Measurements from ENCODE around the gene CCT6B. TPM values are rescaled to one million over a fixed set of nuclear protein-coding genes. Genes with fewer than 3 reads are reported as not detected.
"Not testable (repeated sequence)": the region's sequence is repeated elsewhere in the genome, so short reads cannot be mapped to it uniquely, and the experiment has no call there.

CCT6B gene
- total RNA-seq, 1 donor from 2014 or later: 3.0 TPM

DNA sequence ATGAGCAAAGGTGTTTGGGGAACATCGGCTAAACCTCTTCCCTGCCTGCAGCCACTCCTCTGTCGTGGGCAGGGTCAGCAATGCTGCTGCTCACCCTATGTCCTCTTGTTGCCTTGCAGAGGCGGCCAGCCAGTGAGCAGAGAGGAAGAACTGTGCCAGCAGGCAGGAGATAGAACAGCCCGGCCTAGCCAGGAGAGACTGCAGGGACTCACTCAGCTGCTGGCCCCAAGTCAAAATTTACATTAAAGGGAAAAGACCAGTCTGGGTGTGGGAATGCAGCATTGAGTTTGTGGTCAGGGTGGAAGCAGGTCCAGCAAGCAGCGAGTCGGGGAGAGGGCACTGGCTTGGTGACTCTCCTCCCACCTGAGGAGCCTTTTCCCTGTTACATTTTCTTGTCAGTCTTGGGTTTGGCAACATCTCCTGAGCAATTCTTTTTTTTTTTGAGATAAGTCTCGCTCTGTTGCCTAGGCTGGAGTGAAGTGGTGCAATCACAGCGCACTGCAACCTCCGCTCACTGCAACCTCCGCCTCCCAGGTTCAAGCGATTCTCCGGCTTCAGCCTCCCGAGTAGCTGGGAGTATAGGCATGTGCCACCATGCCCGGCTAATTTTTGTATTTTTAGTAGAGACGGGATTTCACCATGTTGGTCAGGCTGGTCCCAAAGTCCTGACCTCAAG, 41.8 kb upstream of the CCT6B start:
- Mint-ChIP-seq H3K27me3 (ENCODE audit: low read depth) (no peaks in the 10 kb centered on the region), H3K9me3 (ENCODE audit: low read depth) (no peaks in the 10 kb centered on the region), H3K4me1 (ENCODE audit: low read depth) (peaks cover 22% of the 10 kb centered on the region), H3K36me3 (ENCODE audit: low read depth) (peaks cover 22% of the 10 kb centered on the region), H3K4me3 (ENCODE audit: unreplicated experiment) (no peak overlapping the region), H3K27ac (ENCODE audit: unreplicated experiment) (peak overlapping the region; percentile 71)
- TF ChIP-seq, protein P1, sequence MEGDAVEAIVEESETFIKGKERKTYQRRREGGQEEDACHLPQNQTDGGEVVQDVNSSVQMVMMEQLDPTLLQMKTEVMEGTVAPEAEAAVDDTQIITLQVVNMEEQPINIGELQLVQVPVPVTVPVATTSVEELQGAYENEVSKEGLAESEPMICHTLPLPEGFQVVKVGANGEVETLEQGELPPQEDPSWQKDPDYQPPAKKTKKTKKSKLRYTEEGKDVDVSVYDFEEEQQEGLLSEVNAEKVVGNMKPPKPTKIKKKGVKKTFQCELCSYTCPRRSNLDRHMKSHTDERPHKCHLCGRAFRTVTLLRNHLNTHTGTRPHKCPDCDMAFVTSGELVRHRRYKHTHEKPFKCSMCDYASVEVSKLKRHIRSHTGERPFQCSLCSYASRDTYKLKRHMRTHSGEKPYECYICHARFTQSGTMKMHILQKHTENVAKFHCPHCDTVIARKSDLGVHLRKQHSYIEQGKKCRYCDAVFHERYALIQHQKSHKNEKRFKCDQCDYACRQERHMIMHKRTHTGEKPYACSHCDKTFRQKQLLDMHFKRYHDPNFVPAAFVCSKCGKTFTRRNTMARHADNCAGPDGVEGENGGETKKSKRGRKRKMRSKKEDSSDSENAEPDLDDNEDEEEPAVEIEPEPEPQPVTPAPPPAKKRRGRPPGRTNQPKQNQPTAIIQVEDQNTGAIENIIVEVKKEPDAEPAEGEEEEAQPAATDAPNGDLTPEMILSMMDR (IDR thresholded peaks at IDR 0.05): no peak
- no peak for DNase-seq (ENCODE audit: low spot score)

DNA sequence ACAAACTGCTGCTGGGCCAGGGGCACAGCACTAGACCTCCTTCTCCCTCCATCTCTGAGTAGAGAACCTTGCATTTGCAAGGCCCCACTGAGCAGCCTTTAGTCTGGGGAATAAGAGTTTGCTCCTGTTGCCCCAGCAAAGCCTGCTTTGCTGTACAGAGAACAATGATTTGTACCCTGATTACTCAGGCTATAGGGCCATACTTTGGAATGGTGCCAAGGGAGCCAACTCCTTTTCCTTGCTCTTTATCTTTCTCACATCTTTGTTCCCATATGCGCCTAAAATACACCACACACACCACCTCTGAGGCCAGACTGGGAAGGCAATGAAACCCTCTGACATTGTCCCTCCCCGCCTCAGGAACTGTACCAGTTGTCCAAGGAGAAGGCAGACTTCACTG, 40.3 kb upstream of the CCT6B start:
- H3K27me3 Mint-ChIP-seq (ENCODE audit: low read depth): no peaks in the 10 kb centered on the region
- DNase-seq (ENCODE audit: low spot score): no peak
- no peak overlapping the region for H3K4me3 Mint-ChIP-seq (ENCODE audit: unreplicated experiment)
- H3K9me3 Mint-ChIP-seq (ENCODE audit: low read depth): no peaks in the 10 kb centered on the region
- H3K4me1 Mint-ChIP-seq (ENCODE audit: low read depth): peaks cover 36% of the 10 kb centered on the region
- no peak overlapping the region for H3K27ac Mint-ChIP-seq (ENCODE audit: unreplicated experiment)
- peaks cover 17% of the 10 kb centered on the region for H3K36me3 Mint-ChIP-seq (ENCODE audit: low read depth)
- TF ChIP-seq, protein P1 (IDR thresholded peaks at IDR 0.05): no peak

DNA sequence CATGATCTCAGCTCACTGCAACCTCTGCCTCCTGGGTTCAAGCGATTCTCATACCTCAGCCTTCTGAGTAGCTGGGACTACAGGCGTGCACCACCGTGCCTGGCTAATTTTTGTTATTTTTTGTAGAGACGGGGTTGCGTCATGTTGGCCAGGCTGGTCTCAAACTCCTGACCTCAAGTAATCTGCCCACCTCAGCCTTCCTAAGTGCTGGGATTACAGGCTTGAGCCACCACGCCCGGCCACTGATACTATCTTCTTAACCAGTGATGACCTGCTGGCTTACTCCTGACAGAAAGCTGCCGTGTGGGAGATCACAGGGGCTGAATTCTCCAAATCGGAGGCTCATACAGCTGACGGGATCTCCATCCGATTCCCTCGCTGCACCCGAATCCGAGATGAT, 39.7 kb upstream of the CCT6B start:
- H3K27me3 Mint-ChIP-seq (ENCODE audit: low read depth); H3K27ac Mint-ChIP-seq (ENCODE audit: unreplicated experiment); H3K9me3 Mint-ChIP-seq (ENCODE audit: low read depth); DNase-seq (ENCODE audit: low spot score); H3K4me3 Mint-ChIP-seq (ENCODE audit: unreplicated experiment): not testable (repeated sequence)
- Mint-ChIP-seq H3K4me1 (ENCODE audit: low read depth) (peaks cover 38% of the 10 kb centered on the region), H3K36me3 (ENCODE audit: low read depth) (peaks cover 19% of the 10 kb centered on the region)

DNA sequence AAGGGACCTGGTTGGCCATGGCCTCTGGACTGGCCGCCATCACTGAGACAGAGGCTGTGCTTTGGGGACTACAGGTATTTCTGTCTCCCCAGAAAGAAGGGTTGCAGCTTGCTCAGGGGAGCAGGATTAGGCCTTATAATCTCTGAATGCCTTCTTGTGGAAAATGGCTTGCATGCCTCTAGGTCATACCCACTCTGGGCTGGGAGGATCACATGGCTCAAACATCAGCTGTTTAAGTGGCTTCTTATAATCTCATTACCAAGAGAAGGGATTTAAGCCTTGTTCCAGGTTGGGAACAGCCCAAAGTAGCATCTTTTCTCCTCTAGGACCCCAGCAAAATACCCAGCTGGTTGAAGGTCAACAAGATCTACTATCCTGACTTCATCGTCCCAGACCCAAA, 38.2 kb upstream of the CCT6B start:
- Mint-ChIP-seq H3K9me3 (ENCODE audit: low read depth) (no peaks in the 10 kb centered on the region), H3K4me1 (ENCODE audit: low read depth) (peaks cover 38% of the 10 kb centered on the region), H3K36me3 (ENCODE audit: low read depth) (peaks cover 24% of the 10 kb centered on the region), H3K27ac (ENCODE audit: unreplicated experiment) (no peak overlapping the region), H3K27me3 (ENCODE audit: low read depth) (no peaks in the 10 kb centered on the region), H3K4me3 (ENCODE audit: unreplicated experiment) (no peak overlapping the region)
- TF ChIP-seq, protein P1 (IDR thresholded peaks at IDR 0.05): no peak
- DNase-seq (ENCODE audit: low spot score): no peak

DNA sequence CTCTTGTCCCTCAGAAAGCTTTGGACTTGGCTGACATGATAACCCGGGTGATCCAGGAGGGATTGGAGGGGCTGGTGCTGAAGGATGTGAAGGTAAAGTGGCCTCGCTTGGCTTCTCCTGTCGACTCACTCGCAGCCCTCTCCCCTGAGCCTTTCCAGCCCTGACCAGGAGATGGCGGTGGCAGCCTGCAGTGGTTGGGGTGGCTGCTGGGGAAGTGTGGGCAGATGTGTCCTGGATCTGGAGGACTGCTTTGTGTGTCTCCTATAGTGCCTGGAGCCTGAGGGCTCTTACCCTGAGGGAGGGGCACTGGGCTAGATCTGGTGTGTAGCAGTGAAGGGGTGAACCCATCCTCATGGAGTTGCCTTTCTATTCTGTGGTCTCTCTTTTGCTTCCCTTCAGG, 36.9 kb upstream of the CCT6B start:
- H3K9me3 Mint-ChIP-seq (ENCODE audit: low read depth): no peaks in the 10 kb centered on the region
- H3K4me3 Mint-ChIP-seq (ENCODE audit: unreplicated experiment): no peak overlapping the region
- DNase-seq (ENCODE audit: low spot score): no peak
- TF ChIP-seq, protein P1 (IDR thresholded peaks at IDR 0.05): peak; percentile 83
- H3K27ac Mint-ChIP-seq (ENCODE audit: unreplicated experiment): peak overlapping the region; percentile 84
- peaks cover 28% of the 10 kb centered on the region for H3K36me3 Mint-ChIP-seq (ENCODE audit: low read depth)
- peaks cover 36% of the 10 kb centered on the region for H3K4me1 Mint-ChIP-seq (ENCODE audit: low read depth)
- H3K27me3 Mint-ChIP-seq (ENCODE audit: low read depth): no peaks in the 10 kb centered on the region

DNA sequence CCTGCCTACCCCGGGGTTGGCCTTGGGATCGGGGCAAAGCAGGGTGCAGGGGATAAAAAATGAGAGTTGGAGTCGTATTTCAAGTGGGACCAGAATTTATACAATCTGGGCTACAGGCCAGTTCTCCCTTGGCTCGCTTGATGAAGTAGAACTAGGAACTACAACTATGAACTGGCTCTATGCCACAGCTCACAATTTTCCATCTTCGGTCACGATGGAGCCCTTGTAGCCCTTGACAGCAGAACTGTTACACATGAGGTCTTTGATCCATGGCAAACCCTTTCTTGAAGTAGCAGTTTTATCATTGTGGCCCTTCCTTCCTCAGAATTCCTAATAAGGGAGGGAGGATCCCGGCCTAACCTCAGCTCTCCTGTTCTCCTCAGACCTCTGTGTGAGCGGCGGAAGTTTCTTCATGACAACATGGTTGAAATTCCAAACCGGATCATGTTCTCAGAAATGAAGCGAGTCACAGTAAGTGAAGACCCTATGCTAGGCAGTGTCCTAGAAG, 36.1 kb upstream of the CCT6B start:
- DNase-seq (ENCODE audit: low spot score): no peak
- peak overlapping the region; percentile 84 for H3K27ac Mint-ChIP-seq (ENCODE audit: unreplicated experiment)

More for the DNA sequence above, 36.1 kb upstream of the CCT6B start:
- Mint-ChIP-seq H3K36me3 (ENCODE audit: low read depth) (peaks cover 33% of the 10 kb centered on the region), H3K4me1 (ENCODE audit: low read depth) (peaks cover 28% of the 10 kb centered on the region), H3K4me3 (ENCODE audit: unreplicated experiment) (no peak overlapping the region), H3K27me3 (ENCODE audit: low read depth) (no peaks in the 10 kb centered on the region), H3K9me3 (ENCODE audit: low read depth) (no peaks in the 10 kb centered on the region)
- TF ChIP-seq, protein P1 (IDR thresholded peaks at IDR 0.05): no peak

All from chondrocyte (in vitro differentiated cells).